ENCODE results near the gene PRKG1.

GRCh38 chr10:51266496-51266895 is 192.2 kb downstream of the PRKG1 start:
- no peak for TF ChIP-seq POLR2A (IDR thresholded peaks at IDR 0.05)
- TF ChIP-seq CTCF (IDR thresholded peaks at IDR 0.05) = no peak
